ENCODE results near the gene VBP1.
"Not testable (repeated sequence)": the region's sequence is repeated elsewhere in the genome, so short reads cannot be mapped to it uniquely, and the experiment has no call there.

VBP1 gene, protein sequence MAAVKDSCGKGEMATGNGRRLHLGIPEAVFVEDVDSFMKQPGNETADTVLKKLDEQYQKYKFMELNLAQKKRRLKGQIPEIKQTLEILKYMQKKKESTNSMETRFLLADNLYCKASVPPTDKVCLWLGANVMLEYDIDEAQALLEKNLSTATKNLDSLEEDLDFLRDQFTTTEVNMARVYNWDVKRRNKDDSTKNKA

GRCh38 chrX:155216179-155216939 lies at the start of gene VBP1:
Gene VBP1, plus strand, starts transcription at chrX:155216460. Its CDS starts 23 bp downstream, at chrX:155216483.
- DNase-seq: peak; percentile 93

DNA sequence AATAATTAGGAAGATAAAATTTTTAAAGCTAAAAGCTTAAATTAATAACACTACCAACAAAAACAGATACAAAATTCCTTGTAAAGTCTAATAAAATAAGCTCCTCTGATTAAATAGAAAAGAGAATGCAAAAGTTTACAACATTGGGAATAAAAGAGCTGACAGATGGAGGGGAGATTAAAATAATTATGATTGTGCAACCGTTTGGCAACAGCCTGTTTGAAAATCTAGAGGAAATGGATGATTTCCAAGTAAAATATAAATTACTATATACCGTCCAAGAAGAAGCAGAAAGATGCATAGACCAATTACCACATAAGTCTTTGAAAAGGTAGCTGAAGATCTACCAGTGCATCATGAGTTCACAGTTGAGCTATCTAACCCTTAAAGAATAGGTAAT lies 46.4 kb upstream of the VBP1 start:
- no peak for DNase-seq

GRCh38 chrX:155179346-155179997 lies 36.8 kb upstream of the VBP1 start:
- DNase-seq: no peak

GRCh38 chrX:155188786-155189185 lies 27.5 kb upstream of the VBP1 start:
- DNase-seq: no peak

DNA sequence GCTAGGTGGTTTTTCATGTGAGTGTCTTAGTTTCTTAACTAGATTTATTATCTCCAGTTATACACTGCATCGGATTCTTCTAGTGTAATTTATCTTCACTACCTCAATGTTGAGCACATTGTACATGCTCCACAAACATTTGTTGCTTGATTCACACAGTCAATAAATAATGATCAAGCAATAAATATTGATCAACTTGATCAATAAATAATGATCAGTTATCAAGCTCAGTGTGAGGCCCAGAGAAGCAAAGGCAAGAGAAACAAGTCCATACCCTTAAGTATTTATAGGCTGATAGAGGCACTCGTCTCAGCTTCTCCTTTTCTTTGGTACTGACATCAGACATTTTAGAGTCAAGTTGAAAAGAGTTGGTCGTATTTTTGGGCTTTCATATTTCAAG lies 5.1 kb upstream of the VBP1 start:
- DNase-seq: no peak

DNA sequence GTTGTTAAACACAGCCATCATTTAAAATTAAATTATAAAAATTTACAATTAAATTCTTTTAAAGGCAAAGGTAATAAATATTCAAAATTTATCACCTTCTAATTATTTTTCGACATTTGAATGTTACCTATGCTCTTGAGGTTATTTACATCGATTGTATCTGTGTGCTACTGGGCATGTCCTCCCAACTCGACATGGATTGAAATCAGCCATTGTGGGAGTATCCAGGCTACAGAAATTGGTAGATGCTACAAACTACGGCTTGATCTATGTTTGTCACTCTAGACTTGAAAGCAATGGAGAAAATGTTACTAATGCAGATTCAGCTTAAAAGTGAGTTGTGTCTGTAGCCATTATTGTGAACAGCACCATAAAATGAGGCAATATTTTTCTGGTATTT lies 2.5 kb upstream of the VBP1 start:
- no peak for DNase-seq

GRCh38 chrX:155215443-155216178 lies 649 bp upstream of the VBP1 start:
- DNase-seq: no peak

- DNase-seq: no peak
Measured at GRCh38 chrX:155216940-155217440, 730 bp downstream of the VBP1 start.

DNA sequence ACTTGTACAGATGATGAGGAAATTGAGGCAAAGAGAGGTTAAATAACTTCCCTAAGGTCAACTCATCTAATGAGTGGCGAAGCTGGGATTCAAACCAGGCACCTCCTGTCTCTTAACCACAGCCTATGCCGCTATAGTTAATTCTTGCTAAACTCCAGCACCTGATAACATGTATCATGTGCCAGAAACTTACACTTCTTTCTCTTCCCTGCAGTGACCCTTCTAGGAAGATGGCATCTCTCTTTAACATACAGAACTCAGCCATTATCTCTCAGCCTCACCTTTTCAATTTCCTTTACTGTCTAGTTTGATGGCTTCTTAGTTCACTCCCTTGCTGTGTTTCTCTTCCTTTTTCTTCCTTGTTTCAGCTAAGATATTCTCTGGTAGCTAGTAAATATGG lies 2.5 kb downstream of the VBP1 start:
- no peak for DNase-seq

- DNase-seq: no peak
Measured at GRCh38 chrX:155221351-155221750, 5.1 kb downstream of the VBP1 start.

GRCh38 chrX:155223746-155224145 lies 7.5 kb downstream of the VBP1 start:
- DNase-seq: not testable (repeated sequence)

- DNase-seq: no peak
Measured at GRCh38 chrX:155225774-155226173, 9.5 kb downstream of the VBP1 start.

- DNase-seq: no peak
Measured at GRCh38 chrX:155231163-155231562, 14.9 kb downstream of the VBP1 start.

DNA sequence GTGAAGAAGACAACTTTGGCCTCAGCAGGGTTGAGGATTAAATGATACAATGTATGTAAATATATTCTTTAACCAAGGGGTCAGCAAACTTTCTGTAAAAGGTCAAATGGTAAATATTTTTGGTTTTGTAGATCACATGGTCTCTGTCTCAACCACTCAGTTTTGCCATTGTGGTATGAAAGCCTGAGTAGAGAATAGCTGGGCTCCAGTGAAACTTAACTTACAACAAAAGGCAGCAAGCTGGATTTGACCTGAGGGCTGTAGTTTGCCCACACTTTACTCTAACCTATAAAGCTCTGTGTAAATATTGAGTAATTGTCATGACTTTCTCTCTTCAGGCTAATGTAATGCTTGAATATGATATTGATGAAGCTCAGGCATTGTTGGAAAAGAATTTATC lies 19.6 kb downstream of the VBP1 start:
- DNase-seq: no peak

DNA sequence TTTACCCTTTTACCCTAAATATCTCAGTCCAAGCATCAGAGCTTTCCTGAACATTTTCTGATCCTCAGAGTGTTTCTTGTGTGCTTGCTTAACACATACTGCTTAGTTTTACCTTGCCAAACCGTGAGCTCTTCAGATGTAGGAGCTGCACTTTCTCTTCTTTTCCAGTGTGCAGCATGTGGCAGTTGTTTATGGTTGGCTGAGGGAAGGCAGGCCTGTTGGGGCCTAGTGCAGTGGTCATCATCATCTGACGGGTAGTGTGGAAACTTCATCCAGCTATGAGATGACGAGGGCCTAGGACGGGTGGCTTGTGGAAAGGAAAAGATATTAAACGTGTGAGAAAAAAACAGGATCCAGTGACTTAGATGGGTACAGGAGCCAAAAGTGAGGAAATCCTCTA lies 21.5 kb downstream of the VBP1 start:
- DNase-seq: no peak

DNA sequence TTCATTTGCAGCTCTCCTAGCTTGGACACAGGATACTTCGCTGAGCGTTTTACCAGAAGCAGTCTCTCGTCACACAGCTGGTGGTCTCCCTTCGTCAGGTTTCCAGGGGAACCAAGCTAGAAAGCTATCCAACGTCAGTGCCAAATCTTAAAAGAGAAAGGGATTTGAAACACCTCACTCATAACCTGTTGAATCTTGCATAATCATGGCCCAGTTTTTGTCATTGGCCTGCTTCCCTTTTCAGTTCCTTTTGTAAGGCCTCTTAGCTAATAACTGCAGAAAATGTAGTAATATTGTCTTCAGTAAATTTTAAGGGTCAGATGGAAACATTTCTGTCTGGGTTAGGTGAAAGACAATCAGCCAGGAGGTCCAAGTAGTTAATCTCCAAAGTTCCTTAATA lies 26.0 kb downstream of the VBP1 start:
- DNase-seq: no peak

- DNase-seq: no peak
Measured at GRCh38 chrX:155246748-155247147, 30.5 kb downstream of the VBP1 start.

- DNase-seq: no peak
Measured at GRCh38 chrX:155247497-155247896, 31.2 kb downstream of the VBP1 start.

DNA sequence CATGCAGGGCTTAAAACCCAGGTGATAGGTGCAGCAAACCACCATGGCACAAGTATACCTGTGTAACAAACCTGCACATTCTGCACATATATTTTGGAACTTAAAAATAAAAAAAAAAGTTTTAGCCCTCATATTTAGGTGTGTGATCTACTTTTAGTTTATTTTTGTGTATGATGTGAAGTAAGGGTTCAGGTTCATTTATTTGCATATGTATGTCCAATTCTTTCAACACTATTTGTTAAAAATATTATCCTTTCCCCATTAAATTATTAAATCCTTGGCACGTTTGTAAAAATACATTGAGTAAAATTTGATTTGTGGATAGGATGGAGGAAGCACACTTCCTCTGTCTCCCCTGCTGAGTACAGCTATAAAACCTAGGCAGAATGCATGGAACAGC lies 35.1 kb downstream of the VBP1 start:
- no peak for DNase-seq

GRCh38 chrX:155259752-155260151 lies 43.5 kb downstream of the VBP1 start:
- DNase-seq: no peak

- DNase-seq: no peak
Measured at GRCh38 chrX:155262970-155263754, 46.9 kb downstream of the VBP1 start.

GRCh38 chrX:155263854-155264628 lies 47.8 kb downstream of the VBP1 start, which contains the start of gene RAB39B:
Gene RAB39B, minus strand, starts transcription at chrX:155264491. Its CDS starts 203 bp downstream, at chrX:155264288.
- DNase-seq: peak; percentile 73
